K562 (cell line): ENCODE data around the gene GFOD2. TPM values are rescaled to one million over a fixed set of nuclear protein-coding genes. Genes with fewer than 3 reads are reported as not detected.

Source experiments
- ATAC-seq: fragments of 200-7000 bp; cut with Tn5 transposase; 3 replicates; pipeline ENCODE4 v1.9.1; 2020; ENCODE audit warnings: moderate library complexity
- BruUV-seq: library from RNA; stranded (reverse); fragments of 400-500 nt; replicated peaks from 2 replicates; lab custom pipeline; 2021; lab: Mats Ljungman, UMichigan
- CTCF ChIA-PET: fragments of 300-600 bp; formaldehyde crosslinking; extraction: SDS; loops from one replicate; lab custom pipeline; 2021; ENCODE audit warnings: low intra/inter-chr PET ratio; lab: Yijun Ruan, JAX
- POLR2A ChIA-PET: fragments of 300-600, 350-650 bp; sonication (Branson Sonifier 250); formaldehyde crosslinking; extraction: SDS; loops from one replicate; lab custom pipeline; 2021; ENCODE audit warnings: antibody characterized with exemption, inconsistent platforms; lab: Yijun Ruan, JAX
- DNase-seq, 4 experiments: peaks; one replicate each; pipeline versions ENCODE4 v3.0.0 to v3.0.0-alpha.2; 2011 to 2018; ENCODE audit warnings: low spot score in 3 of 4, mixed read lengths in 3 of 4; ENCODE audit errors: extremely low read depth in 1 of 4
- FAIRE-seq: peaks from 2 replicates; lab custom pipeline; 2011; peaks lifted over from hg19 to GRCh38; lab: Jason Lieb, UNC
- H2AFZ ChIP-seq: 2 replicates; pipeline ENCODE4 v1.6.0; 2011; ENCODE audit warnings: low read depth, low read length, control low read depth, inconsistent platforms
- H3K27ac ChIP-seq: fragments of 200-600 bp; 3 replicates; pipeline ENCODE4 v1.8.0; 2011; ENCODE audit warnings: low read depth, mild to moderate bottlenecking, control low read depth, inconsistent platforms, low read length, moderate library complexity, mixed read lengths; ENCODE audit errors: extremely low read depth
- H3K27me3 ChIP-seq, 2 experiments: fragments of 300-600 bp in 1 of 2; 2 replicates in 1 of 2; 3 replicates in 1 of 2; pipeline versions ENCODE4 v1.6.0 to v1.8.0; 2011; ENCODE audit warnings: inconsistent platforms in 2 of 2, low read length in 2 of 2, mild to moderate bottlenecking in 1 of 2, mixed read lengths in 1 of 2, moderate library complexity in 1 of 2; ENCODE audit not compliant: control insufficient read depth in 2 of 2, insufficient read depth in 2 of 2
- H3K36me3 ChIP-seq: fragments of 300-600 bp; 3 replicates; pipeline ENCODE4 v1.8.0; 2011; ENCODE audit warnings: mild to moderate bottlenecking, low read length, inconsistent platforms; ENCODE audit not compliant: control insufficient read depth, insufficient read depth
- H3K4me1 ChIP-seq, 2 experiments: fragments of 200-600 bp in 1 of 2; replicated peaks in 1 of 2; 2 replicates in 1 of 2; 3 replicates in 1 of 2; pipeline versions ENCODE4 v1.5.1 to v1.8.0; 2011; ENCODE audit warnings: inconsistent platforms in 2 of 2, low read length in 2 of 2, mild to moderate bottlenecking in 1 of 2, mixed read lengths in 1 of 2, moderate library complexity in 1 of 2; ENCODE audit not compliant: control insufficient read depth in 2 of 2, insufficient read depth in 2 of 2
- H3K4me2 ChIP-seq: 2 replicates; pipeline ENCODE4 v1.6.1; 2011; ENCODE audit warnings: low read length, control low read depth, inconsistent platforms, mixed read lengths; ENCODE audit not compliant: insufficient read depth
- H3K4me3 ChIP-seq: fragments of 200-600 bp; sonication (generic), shearing (Covaris generic); 2 replicates; pipeline ENCODE4 v1.5.1; 2016; ENCODE audit warnings: control low read depth, inconsistent platforms
- H3K79me2 ChIP-seq: fragments of 200-600 bp; 3 replicates; pipeline ENCODE4 v1.8.0; 2011; ENCODE audit warnings: low read length, inconsistent platforms; ENCODE audit not compliant: control insufficient read depth, insufficient read depth
- H3K9ac ChIP-seq, 2 experiments: 2 replicates each; pipeline versions ENCODE4 v1.6.0 to v1.6.1; 2011; ENCODE audit warnings: low read depth in 2 of 2, low read length in 2 of 2, control low read depth in 1 of 2, inconsistent platforms in 1 of 2, mild to moderate bottlenecking in 1 of 2, mixed read lengths in 1 of 2; ENCODE audit not compliant: insufficient read depth in 1 of 2
- H3K9me1 ChIP-seq: one replicate; pipeline ENCODE4 v1.6.0; 2011; ENCODE audit warnings: inconsistent platforms, mild to moderate bottlenecking, low read length, moderate library complexity; ENCODE audit not compliant: control insufficient read depth, insufficient read depth
- H3K9me3 ChIP-seq: replicated peaks from 2 replicates; pipeline ENCODE4 v1.5.1; 2011; ENCODE audit warnings: low read depth, low read length, inconsistent platforms; ENCODE audit not compliant: control insufficient read depth, insufficient read depth
- H4K20me1 ChIP-seq: replicated peaks from 2 replicates; pipeline ENCODE4 v1.6.1; 2011; ENCODE audit warnings: low read length, inconsistent platforms, mixed read lengths; ENCODE audit not compliant: control insufficient read depth, insufficient read depth
- YY1 ChIP-seq, 3 experiments: IDR thresholded peaks; 2 replicates each; pipeline ENCODE4 v1.6.1; 2011; ENCODE audit warnings: low read length in 2 of 3, mild to moderate bottlenecking in 2 of 3, moderate library complexity in 2 of 3, borderline replicate concordance in 1 of 3, control low read depth in 1 of 3, low read depth in 1 of 3; ENCODE audit not compliant: insufficient read depth in 3 of 3, insufficient replicate concordance in 2 of 3, control insufficient read depth in 1 of 3, insufficient read length in 1 of 3; ENCODE audit errors: extremely low read depth in 1 of 3
- WGBS: fragments of 100-300 bp; shearing (Covaris generic); methylation state at CpG from one replicate; pipeline ENCODE4 v1.1.6; 2016; ENCODE audit warnings: low coverage, mixed read lengths; ENCODE audit not compliant: insufficient coverage; ENCODE audit errors: missing lambda C conversion rate; 5-methylcytosine and 5-hydroxymethylcytosine counted together
- in situ Hi-C: fragments of 300-500 bp; cut with MboI; formaldehyde crosslinking; loops from 4 replicates; pipeline ENCODE4 v1.15.0; 2018; ENCODE audit warnings: inconsistent platforms, mixed read lengths
- intact Hi-C: fragments of 100-400 bp; cut with micrococcal nuclease; formaldehyde crosslinking; loops from 2 replicates; pipeline ENCODE4 v1.14.2; 2022
- polyA plus RNA-seq, 8 experiments: library from polyadenylated mRNA; depleted of rRNA in 4 of 8; stranded (reverse) in 5 of 8; unstranded in 3 of 8; fragments of >200 nt; fragmentation: Nextera tagmentation in 2 of 8; fragmentation: Illumina TruSeq in 1 of 8; extraction: Ambion mirVana in 2 of 8; extraction: Trizol in 1 of 8; gene quantifications; 2 replicates each; pipeline versions ENCODE4 v1.2.1 to v1.2.3, GENCODE V29; 2011 to 2014; ENCODE audit warnings: inconsistent platforms in 1 of 8, missing spikeins in 1 of 8
- total RNA-seq, 7 experiments: library from RNA; depleted of rRNA in 6 of 7; stranded (reverse); fragments of >200 nt in 6 of 7; fragmentation: Illumina TruSeq in 2 of 7; extraction: Trizol in 2 of 7; gene quantifications; 2 replicates each; pipeline versions ENCODE4 v1.2.1 to v1.2.3, GENCODE V29; 2011 to 2021; ENCODE audit warnings: low replicate concordance in 1 of 7
- TF ChIP-seq, protein P1 (sequence below): sonication (generic); formaldehyde crosslinking; IDR thresholded peaks from 2 replicates; pipeline ENCODE4 v1.8.0; 2022; ENCODE audit warnings: mild to moderate bottlenecking, low read depth, missing genetic modification reagents

The GFOD2 gene
- total and polyA plus RNA-seq, 9 of the 15 experiments (the other 6 are each of a cell fraction or from before 2014, with no cell fraction given), result 1.9 to 15.8 (median 11.1) TPM

DNA sequence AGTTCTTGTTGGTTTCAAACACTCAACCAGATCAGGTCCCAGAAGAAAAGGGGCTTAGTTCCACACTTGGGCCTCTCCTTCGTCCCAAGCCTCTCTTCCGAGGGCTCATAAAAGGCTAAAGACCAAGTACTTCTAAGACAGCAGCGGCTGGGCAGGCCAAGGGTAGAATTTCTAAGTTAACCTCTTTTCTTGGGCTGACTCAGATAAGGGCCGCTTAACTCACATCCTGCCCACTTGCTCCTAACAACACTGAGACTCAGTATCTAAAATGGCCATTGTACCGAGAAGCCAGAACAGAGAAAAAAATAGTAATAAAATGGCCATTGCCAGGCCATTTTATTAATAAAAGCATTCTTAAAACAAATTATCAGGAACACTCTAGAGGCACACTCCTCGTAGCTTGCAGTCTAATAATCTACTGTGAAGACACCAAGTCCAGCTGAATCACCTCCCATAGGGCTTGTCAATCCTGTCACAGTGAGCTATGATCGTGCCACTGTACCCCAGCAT, 45.1 kb upstream of the GFOD2 start:
- peaks cover 5% of the 10 kb centered on the region for H3K9me1 ChIP-seq
- WGBS, result 46% methylated on average over 7 of the region's 7 CpGs
- H4K20me1 ChIP-seq, result no peaks in the 10 kb centered on the region
- H3K9ac ChIP-seq, result no peak overlapping the region
- peaks cover 18% of the 10 kb centered on the region; the same call in 2 of the 3 replicates for H3K36me3 ChIP-seq
- H3K4me2 ChIP-seq, result no peak overlapping the region
- ATAC-seq, result peak; percentile 60
- H3K79me2 ChIP-seq, result no peaks in the 10 kb centered on the region
- CTCF ChIA-PET, result no interaction called here
- DNase-seq, result peak in 1 of 4 experiments; percentile 22
- no peak overlapping the region for H3K27ac ChIP-seq
- intact Hi-C loops, result no loop called here
- H3K4me1 ChIP-seq, result peaks cover 4 to 9% of the 10 kb centered on the region in 2 experiments; a peak in 2 of 5 replicates
- H3K27me3 ChIP-seq, result no peaks in the 10 kb centered on the region
- no peak overlapping the region for H3K4me3 ChIP-seq
- no peaks in the 10 kb centered on the region for H3K9me3 ChIP-seq
- peak; percentile 68 for FAIRE-seq
- no TSS peak for BruUV-seq
- H2AFZ ChIP-seq, result no peak overlapping the region
- POLR2A ChIA-PET, result interaction anchor here (0.6 to 0.9 kb wide), 2 partner anchors 13 to 225 kb away, joined by 3 read pairs; no protein-coding TSS in a partner anchor
- peak in 1 of 3 experiments; percentile 15 for TF ChIP-seq YY1 (IDR thresholded peaks at IDR 0.05; ENCODE audit: borderline replicate concordance in 1 of 3, control insufficient read depth in 1 of 3, extremely low read depth in 1 of 3, insufficient read depth in 3 of 3, insufficient read length in 1 of 3, insufficient replicate concordance in 2 of 3, low read depth in 1 of 3, low read length in 2 of 3)
- TF ChIP-seq, protein P1, sequence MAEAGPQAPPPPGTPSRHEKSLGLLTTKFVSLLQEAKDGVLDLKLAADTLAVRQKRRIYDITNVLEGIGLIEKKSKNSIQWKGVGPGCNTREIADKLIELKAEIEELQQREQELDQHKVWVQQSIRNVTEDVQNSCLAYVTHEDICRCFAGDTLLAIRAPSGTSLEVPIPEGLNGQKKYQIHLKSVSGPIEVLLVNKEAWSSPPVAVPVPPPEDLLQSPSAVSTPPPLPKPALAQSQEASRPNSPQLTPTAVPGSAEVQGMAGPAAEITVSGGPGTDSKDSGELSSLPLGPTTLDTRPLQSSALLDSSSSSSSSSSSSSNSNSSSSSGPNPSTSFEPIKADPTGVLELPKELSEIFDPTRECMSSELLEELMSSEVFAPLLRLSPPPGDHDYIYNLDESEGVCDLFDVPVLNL, result no peak
- in situ Hi-C loops, result no loop called here
